OCI-LY1 (cell line): ENCODE data around the gene HES5.

ENCODE experiments used
- H2AFZ ChIP-seq: fragments of 200-600 bp; sonication (generic), shearing (Covaris generic); 2 replicates; pipeline ENCODE4 v1.6.0; 2014; ENCODE audit warnings: antibody characterized with exemption, mild to moderate bottlenecking, low read length
- H3F3A ChIP-seq: fragments of 200-600 bp; sonication (generic), shearing (Covaris generic); 2 replicates; pipeline ENCODE4 v1.6.0; 2014; ENCODE audit warnings: mild to moderate bottlenecking, antibody characterized with exemption, low read length, moderate library complexity; ENCODE audit not compliant: insufficient read depth
- H3K27ac ChIP-seq: fragments of 200-600 bp; sonication (generic); 2 replicates; pipeline ENCODE4 v1.5.1; 2014; ENCODE audit warnings: low read length, mixed run types, mild to moderate bottlenecking, low read depth; ENCODE audit not compliant: poor library complexity, severe bottlenecking
- H3K27me3 ChIP-seq: fragments of 200-600 bp; sonication (generic); 2 replicates; pipeline ENCODE4 v1.6.0; 2014; ENCODE audit warnings: antibody characterized with exemption, mild to moderate bottlenecking, low read length, moderate library complexity; ENCODE audit not compliant: insufficient read depth
- H3K36me3 ChIP-seq: fragments of 200-600 bp; sonication (generic); 2 replicates; pipeline ENCODE4 v1.6.1; 2014; ENCODE audit warnings: mild to moderate bottlenecking, antibody characterized with exemption, low read length, moderate library complexity, mixed read lengths; ENCODE audit not compliant: insufficient read depth
- H3K4me1 ChIP-seq: fragments of 200-600 bp; sonication (generic); 2 replicates; pipeline ENCODE4 v1.5.1; 2014; ENCODE audit warnings: mild to moderate bottlenecking, low read length, moderate library complexity; ENCODE audit not compliant: insufficient read depth, severe bottlenecking
- H3K4me2 ChIP-seq: fragments of 200-600 bp; sonication (generic), shearing (Covaris generic); 2 replicates; pipeline ENCODE4 v1.6.1; 2014; ENCODE audit warnings: low read length
- H3K4me3 ChIP-seq: fragments of 200-600 bp; sonication (generic); 2 replicates; pipeline ENCODE4 v1.5.1; 2014; ENCODE audit warnings: low read length, low read depth, mild to moderate bottlenecking, mixed read lengths; ENCODE audit not compliant: poor library complexity, severe bottlenecking
- H3K79me2 ChIP-seq: fragments of 200-600 bp; shearing (Covaris generic); 2 replicates; pipeline ENCODE4 v1.6.1; 2016; ENCODE audit warnings: mixed run types, low read length, mixed read lengths; ENCODE audit not compliant: insufficient read depth
- H3K9ac ChIP-seq: fragments of 200-600 bp; sonication (generic), shearing (Covaris generic); 2 replicates; pipeline ENCODE4 v1.6.1; 2014; ENCODE audit warnings: mild to moderate bottlenecking, low read length, mixed read lengths
- H3K9me2 ChIP-seq: fragments of 200-600 bp; sonication (generic), shearing (Covaris generic); 2 replicates; pipeline ENCODE4 v1.6.1; 2014; ENCODE audit warnings: low read depth, mild to moderate bottlenecking, low read length, mixed read lengths
- H3K9me3 ChIP-seq: fragments of 200-600 bp; shearing (Covaris generic); 2 replicates; pipeline ENCODE4 v1.6.1; 2014; ENCODE audit warnings: low read length, mixed read lengths
- H4K20me1 ChIP-seq: fragments of 200-600 bp; sonication (generic), shearing (Covaris generic); 2 replicates; pipeline ENCODE4 v1.6.0; 2016; ENCODE audit warnings: mild to moderate bottlenecking, low read length; ENCODE audit not compliant: insufficient read depth
- CTCF ChIP-seq: fragments of 200-600 bp; sonication (generic), shearing (Covaris generic); IDR thresholded peaks from 2 replicates; pipeline ENCODE4 v1.5.1; 2017; ENCODE audit warnings: mild to moderate bottlenecking, antibody characterized with exemption, low read length, moderate library complexity, mixed read lengths
- EZH2 ChIP-seq: fragments of 200-600 bp; sonication (generic), shearing (Covaris generic); IDR thresholded peaks from 2 replicates; pipeline ENCODE4 v1.8.0; 2017; ENCODE audit warnings: borderline replicate concordance, mixed run types, mild to moderate bottlenecking, antibody characterized with exemption, low read length, moderate library complexity, mixed read lengths

Gene HES5

GRCh38 chr1:2520206-2520605, 9.9 kb downstream of the HES5 start:
- H3K4me1 ChIP-seq, result peaks cover 16% of the 10 kb centered on the region
- H4K20me1 ChIP-seq, result no peaks in the 10 kb centered on the region
- peaks cover 66% of the 10 kb centered on the region for H3K36me3 ChIP-seq
- H3K27ac ChIP-seq, result no peak overlapping the region
- no peak for TF ChIP-seq CTCF
- no peak for TF ChIP-seq EZH2
- H3K4me2 ChIP-seq, result no peak overlapping the region
- H3K9ac ChIP-seq, result no peak overlapping the region
- peaks cover 27% of the 10 kb centered on the region for H3K79me2 ChIP-seq
- H3K27me3 ChIP-seq, result no peaks in the 10 kb centered on the region
- H3K9me2 ChIP-seq, result no peaks in the 10 kb centered on the region
- H3F3A ChIP-seq, result no peaks in the 10 kb centered on the region
- H3K9me3 ChIP-seq, result no peaks in the 10 kb centered on the region
- H2AFZ ChIP-seq, result no peak overlapping the region
- no peak overlapping the region for H3K4me3 ChIP-seq

GRCh38 chr1:2519729-2520128, 10.3 kb downstream of the HES5 start:
- Histone ChIP-seq H3K9ac (no peak overlapping the region), H3K9me3 (no peaks in the 10 kb centered on the region), H3K4me3 (no peak overlapping the region), H3K27me3 (no peaks in the 10 kb centered on the region), H4K20me1 (no peaks in the 10 kb centered on the region), H3K4me1 (peaks cover 11% of the 10 kb centered on the region), H3F3A (no peaks in the 10 kb centered on the region), H3K79me2 (peaks cover 22% of the 10 kb centered on the region), H3K4me2 (no peak overlapping the region), H2AFZ (no peak overlapping the region), H3K36me3 (peaks cover 71% of the 10 kb centered on the region), H3K9me2 (no peaks in the 10 kb centered on the region), H3K27ac (no peak overlapping the region)
- TF ChIP-seq EZH2 (no peak), CTCF (no peak)

GRCh38 chr1:2519029-2519685, 10.9 kb downstream of the HES5 start:
- Histone ChIP-seq H2AFZ (no peak overlapping the region), H3K79me2 (peaks cover 17% of the 10 kb centered on the region), H3K4me2 (no peak overlapping the region), H3F3A (no peaks in the 10 kb centered on the region), H3K27me3 (no peaks in the 10 kb centered on the region), H3K36me3 (peaks cover 73% of the 10 kb centered on the region), H3K4me1 (peaks cover 5% of the 10 kb centered on the region), H3K27ac (no peak overlapping the region), H3K9me2 (no peaks in the 10 kb centered on the region), H3K4me3 (no peak overlapping the region), H3K9ac (no peak overlapping the region), H3K9me3 (no peaks in the 10 kb centered on the region), H4K20me1 (no peaks in the 10 kb centered on the region)
- TF ChIP-seq EZH2 (no peak), CTCF (no peak)
